ENCODE measurements around the gene ELF4.
"Not testable (repeated sequence)": the region's sequence is repeated elsewhere in the genome, so short reads cannot be mapped to it uniquely, and the experiment has no call there.

ELF4 gene

GRCh38 chrX:130110379-130111219, at the start of gene ELF4:
Gene ELF4, minus strand, starts transcription at chrX:130110497. Its CDS starts 29,167 bp downstream, at chrX:130081330.
- DNase-seq (ENCODE audit: low read depth): peak; percentile 58

GRCh38 chrX:130159776-130160175, 49.5 kb upstream of the ELF4 start:
- DNase-seq (ENCODE audit: low read depth): no peak

- DNase-seq (ENCODE audit: low read depth): no peak
Measured at GRCh38 chrX:130158311-130158710, 48.0 kb upstream of the ELF4 start.

GRCh38 chrX:130155564-130155963, 45.3 kb upstream of the ELF4 start:
- DNase-seq (ENCODE audit: low read depth): no peak

GRCh38 chrX:130147631-130148030, 37.3 kb upstream of the ELF4 start:
- DNase-seq (ENCODE audit: low read depth): no peak

- DNase-seq (ENCODE audit: low read depth): no peak
Measured at GRCh38 chrX:130145123-130145522, 34.8 kb upstream of the ELF4 start.

GRCh38 chrX:130144509-130144908, 34.2 kb upstream of the ELF4 start:
- DNase-seq (ENCODE audit: low read depth): peak; percentile 43

DNA sequence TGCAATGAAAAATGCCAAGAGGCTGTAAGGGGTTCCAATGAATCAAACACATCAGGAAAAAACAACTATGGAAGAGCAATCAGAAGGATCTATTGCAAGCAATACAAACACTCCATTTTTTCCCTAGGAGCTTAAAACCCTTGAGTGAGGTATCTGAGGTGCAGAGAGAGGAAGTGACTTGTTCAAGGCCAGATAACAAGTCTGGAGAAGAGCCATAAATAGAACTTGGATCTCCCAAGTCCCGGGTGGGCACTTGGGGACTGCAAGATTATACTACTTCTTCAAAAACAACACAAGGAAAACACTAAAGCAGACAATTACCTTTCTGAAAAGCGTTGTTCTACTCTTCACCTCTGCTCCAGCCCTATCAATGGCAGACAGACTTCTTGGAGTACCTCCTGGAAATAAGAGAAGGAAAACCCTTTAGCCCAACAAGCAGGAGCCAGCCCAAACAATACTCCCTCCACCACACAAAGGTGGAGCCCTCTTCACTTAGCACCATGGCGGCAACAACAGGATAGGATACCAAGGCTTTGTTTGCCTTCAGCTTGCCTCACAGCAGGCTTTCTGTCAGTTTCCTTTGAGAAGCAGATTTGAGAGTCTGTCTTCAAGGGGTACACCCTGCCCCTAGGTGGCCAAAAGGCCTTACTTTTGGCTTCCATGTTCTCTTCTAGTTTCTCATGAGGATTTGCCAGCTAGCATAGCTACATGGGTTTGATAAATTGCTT, 29.3 kb upstream of the ELF4 start:
- no peak for DNase-seq (ENCODE audit: low read depth)

- no peak for DNase-seq (ENCODE audit: low read depth)
Measured at GRCh38 chrX:130136961-130137360, 26.7 kb upstream of the ELF4 start.

GRCh38 chrX:130136496-130136895, 26.2 kb upstream of the ELF4 start:
- no peak for DNase-seq (ENCODE audit: low read depth)

GRCh38 chrX:130130990-130131389, 20.7 kb upstream of the ELF4 start:
- no peak for DNase-seq (ENCODE audit: low read depth)

DNA sequence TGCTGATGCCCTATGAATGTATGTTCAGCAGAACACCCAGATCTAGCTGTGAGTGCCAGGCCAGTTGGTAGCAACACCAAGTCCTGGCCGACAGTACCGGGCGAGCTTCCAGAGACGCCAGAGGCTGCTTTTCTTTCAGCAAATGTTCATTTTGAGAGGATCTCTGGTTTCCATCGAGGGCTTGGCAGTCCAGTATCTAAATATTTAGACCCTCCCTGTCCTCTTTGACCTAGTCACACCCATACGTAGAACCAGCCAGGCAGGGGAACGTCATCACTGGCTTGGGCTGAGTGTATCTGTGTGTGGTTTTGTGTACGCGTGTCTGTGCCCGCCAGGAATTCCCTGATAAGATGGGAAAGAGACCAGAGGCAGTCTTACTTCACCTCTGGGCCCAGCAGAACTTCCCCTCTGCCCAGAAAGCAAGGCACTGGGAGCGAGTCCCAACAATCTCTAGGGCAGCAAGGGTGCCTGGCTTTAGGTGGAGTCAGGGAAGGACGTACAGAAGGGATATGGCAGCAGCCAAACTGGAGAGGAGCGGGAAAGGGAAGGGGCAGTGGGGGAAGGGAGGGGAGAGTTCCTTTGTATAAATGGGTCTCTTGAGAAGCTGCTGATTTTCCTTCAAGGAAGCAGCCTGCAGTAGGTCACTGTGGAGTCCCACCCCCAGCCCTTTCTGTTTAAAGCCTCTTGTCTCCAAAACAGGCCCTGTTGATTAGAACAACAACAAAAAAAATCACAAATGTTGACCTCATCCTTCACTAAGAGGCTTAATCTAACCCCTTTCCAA, 15.0 kb upstream of the ELF4 start:
- peak; percentile 88 for DNase-seq (ENCODE audit: low read depth)

DNA sequence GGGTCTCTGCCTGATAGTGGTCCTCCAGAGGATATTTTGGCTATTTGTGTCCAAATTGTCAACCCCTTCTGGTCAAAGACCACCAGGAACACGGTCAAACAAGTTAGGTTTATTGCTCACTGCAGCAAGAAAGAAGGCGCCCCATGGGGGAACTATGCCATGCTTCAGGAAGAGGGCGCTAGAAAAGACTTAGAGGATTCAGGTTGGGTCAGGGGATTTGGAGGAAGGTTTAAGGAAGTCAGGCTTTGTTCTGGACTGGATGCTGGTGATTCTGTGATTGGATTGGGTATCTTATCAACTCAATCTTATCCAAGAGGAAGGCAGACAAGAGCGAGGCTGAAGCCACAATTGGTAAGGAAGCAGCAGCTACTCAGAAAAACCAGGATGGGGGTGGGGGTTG, 14.3 kb upstream of the ELF4 start:
- no peak for DNase-seq (ENCODE audit: low read depth)

GRCh38 chrX:130121505-130121800, 11.2 kb upstream of the ELF4 start:
- DNase-seq (ENCODE audit: low read depth): no peak

- peak; percentile 77 for DNase-seq (ENCODE audit: low read depth)
Measured at GRCh38 chrX:130120746-130121504, 10.6 kb upstream of the ELF4 start.

DNA sequence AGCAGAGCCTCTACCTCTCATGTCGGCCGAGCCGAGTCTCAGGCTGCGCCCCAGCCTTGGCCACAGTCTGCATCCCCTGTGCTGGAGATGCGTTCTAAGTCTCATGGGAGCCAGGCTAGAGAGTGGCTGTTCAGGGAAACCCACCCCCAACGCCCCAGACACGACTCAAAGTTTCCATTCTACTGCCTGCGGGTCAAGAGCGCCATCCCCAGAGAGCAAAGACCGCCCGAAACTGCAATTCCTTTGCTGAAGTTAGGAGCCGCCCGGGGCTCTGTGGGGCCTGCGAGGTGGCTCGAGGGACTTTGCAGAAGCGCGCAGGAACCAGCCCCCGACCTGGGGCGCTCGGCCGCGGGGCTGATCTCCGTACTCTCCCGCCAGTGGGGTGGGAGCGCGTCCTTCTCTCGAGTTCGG, 10.0 kb upstream of the ELF4 start:
- DNase-seq (ENCODE audit: low read depth): no peak

DNA sequence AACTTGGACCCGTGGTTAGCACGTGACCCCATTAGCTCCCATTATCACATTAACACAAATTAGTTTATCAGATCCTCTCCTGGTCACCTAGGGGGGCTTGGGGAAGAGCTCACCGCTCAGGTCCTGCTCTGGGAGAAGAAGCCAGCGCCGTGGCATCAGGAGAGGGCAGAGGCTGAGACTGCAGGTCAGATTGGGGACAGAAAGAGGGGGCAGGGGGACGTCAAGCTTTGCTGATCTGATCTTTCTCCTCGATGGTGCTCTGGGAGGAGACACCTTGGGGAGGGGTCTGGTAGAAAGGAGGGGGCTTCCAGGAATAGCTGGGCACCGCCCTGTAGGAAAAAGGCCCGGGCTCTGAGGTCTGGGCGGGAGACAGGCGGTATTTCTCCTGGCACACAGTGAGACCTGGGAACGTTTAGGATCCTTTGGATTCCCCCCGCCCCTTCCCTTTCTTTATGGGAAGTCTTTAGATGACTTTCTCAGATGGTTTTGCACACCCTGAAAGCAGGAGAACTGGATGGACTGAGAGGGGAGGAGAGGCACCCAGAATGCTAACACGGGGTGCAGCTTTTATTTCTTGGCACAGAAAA, 9.1 kb upstream of the ELF4 start:
- DNase-seq (ENCODE audit: low read depth): no peak

- peak; percentile 26 for DNase-seq (ENCODE audit: low read depth)
Measured at GRCh38 chrX:130118441-130119311, 8.4 kb upstream of the ELF4 start.

GRCh38 chrX:130117166-130117565, 6.9 kb upstream of the ELF4 start:
- no peak for DNase-seq (ENCODE audit: low read depth)

GRCh38 chrX:130115119-130115885, 5.0 kb upstream of the ELF4 start:
- DNase-seq (ENCODE audit: low read depth): not testable (repeated sequence)
